SU-DHL-6 (cell line): ENCODE results near the gene OR51D1.

ENCODE experiments used
- CTCF ChIP-seq: fragments of 200-600 bp; sonication (generic); IDR thresholded peaks from one replicate; pipeline ENCODE4 v1.5.1; 2017; ENCODE audit warnings: antibody characterized with exemption, mild to moderate bottlenecking, low read length, moderate library complexity; ENCODE audit not compliant: insufficient read depth, poor library complexity, severe bottlenecking
- EZH2phosphoT487 ChIP-seq: fragments of 200-600 bp; sonication (generic), shearing (Covaris generic); conservative IDR thresholded peaks from 2 replicates; pipeline ENCODE4 v1.6.1; 2018; ENCODE audit warnings: mild to moderate bottlenecking, antibody characterized with exemption, low read length, moderate library complexity, mixed read lengths

- peak; percentile 84 for TF ChIP-seq CTCF
- no peak for TF ChIP-seq EZH2phosphoT487
Observed at GRCh38 chr11:4626207-4627099, 10.8 kb upstream of the OR51D1 start.
